H1 (cell line): Measurements from ENCODE around the gene PIGZ. TPM values are rescaled to one million over a fixed set of nuclear protein-coding genes. Genes with fewer than 3 reads are reported as not detected.

Source experiments
- TCF12 ChIP-seq: IDR thresholded peaks from 2 replicates; pipeline ENCODE4 v1.6.1; 2011; ENCODE audit warnings: low read depth, mild to moderate bottlenecking, low read length
- polyA plus RNA-seq, 7 experiments: library from polyadenylated mRNA; depleted of rRNA in 3 of 7; stranded (reverse) in 5 of 7; unstranded in 2 of 7; fragments of >200 nt in 5 of 7; fragments of 200-250 nt in 2 of 7; gene quantifications; 1 replicate in 5 of 7; 2 replicates in 1 of 7; 4 replicates in 1 of 7; pipeline versions ENCODE4 v1.2.1 to v1.2.3, GENCODE V29; 2011 to 2013; ENCODE audit warnings: missing spikeins in 2 of 7, mixed read lengths in 2 of 7
- total RNA-seq: library from RNA; stranded (reverse); fragmentation: NEBNext Ultra II Directional; extraction: Animal tissue kit (Norgen Biotek cat#: 25700); gene quantifications from 2 replicates; pipeline ENCODE4 v1.2.1, GENCODE V29; 2021
- TF ChIP-seq, protein P1 (sequence below), 3 experiments: IDR thresholded peaks; 1 replicate in 2 of 3; 2 replicates in 1 of 3; pipeline versions ENCODE4 v1.5.1 to v1.6.1; 2011; ENCODE audit warnings: low read length in 3 of 3, mild to moderate bottlenecking in 3 of 3, inconsistent platforms in 2 of 3, low read depth in 1 of 3, moderate library complexity in 1 of 3; ENCODE audit not compliant: insufficient read depth in 1 of 3; ENCODE audit errors: control extremely low read depth in 1 of 3

Gene PIGZ
- total and polyA plus RNA-seq, 2 of the 8 experiments (the other 6 are each of a cell fraction or from before 2014, with no cell fraction given), result 0.32 TPM; not detected in 1

DNA sequence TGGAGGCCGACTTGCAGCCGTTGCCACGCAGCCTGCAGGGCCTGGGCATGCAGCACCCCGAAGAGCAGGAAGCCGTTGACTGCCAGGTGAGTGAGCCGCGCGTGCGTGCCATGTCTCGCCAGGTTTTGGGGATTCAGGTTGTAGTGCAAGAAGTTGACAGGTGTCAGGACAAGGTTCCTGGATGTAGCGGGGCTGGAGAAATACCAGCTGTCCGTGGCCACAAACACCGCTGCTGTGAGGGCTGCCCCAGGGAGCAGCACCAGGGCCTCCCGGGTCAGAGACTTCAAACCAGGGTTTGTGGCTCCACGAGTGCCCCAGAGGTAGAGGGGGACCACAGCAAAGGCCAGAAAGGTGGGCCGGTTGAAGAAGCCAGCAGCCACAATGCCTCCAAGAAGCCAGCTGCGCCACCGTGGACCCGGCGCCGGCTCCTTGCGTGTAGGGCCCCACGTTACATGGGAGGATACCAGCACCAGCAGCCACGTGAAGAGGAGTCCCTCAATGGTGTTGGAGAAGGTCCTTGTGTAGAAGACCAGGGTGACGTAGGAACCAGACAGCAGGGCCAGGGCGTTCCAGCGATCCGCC lies 20.7 kb downstream of the PIGZ start (continued):
- TF ChIP-seq, protein P1, sequence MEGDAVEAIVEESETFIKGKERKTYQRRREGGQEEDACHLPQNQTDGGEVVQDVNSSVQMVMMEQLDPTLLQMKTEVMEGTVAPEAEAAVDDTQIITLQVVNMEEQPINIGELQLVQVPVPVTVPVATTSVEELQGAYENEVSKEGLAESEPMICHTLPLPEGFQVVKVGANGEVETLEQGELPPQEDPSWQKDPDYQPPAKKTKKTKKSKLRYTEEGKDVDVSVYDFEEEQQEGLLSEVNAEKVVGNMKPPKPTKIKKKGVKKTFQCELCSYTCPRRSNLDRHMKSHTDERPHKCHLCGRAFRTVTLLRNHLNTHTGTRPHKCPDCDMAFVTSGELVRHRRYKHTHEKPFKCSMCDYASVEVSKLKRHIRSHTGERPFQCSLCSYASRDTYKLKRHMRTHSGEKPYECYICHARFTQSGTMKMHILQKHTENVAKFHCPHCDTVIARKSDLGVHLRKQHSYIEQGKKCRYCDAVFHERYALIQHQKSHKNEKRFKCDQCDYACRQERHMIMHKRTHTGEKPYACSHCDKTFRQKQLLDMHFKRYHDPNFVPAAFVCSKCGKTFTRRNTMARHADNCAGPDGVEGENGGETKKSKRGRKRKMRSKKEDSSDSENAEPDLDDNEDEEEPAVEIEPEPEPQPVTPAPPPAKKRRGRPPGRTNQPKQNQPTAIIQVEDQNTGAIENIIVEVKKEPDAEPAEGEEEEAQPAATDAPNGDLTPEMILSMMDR (IDR thresholded peaks at IDR 0.05; ENCODE audit: control extremely low read depth in 1 of 3, insufficient read depth in 1 of 3, low read depth in 1 of 3, low read length in 3 of 3), result no peak
- TF ChIP-seq TCF12, result no peak
